H1 (cell line): ENCODE results near the gene CADPS. TPM values are rescaled to one million over a fixed set of nuclear protein-coding genes. Genes with fewer than 3 reads are reported as not detected.

Experiments used
- CTCF ChIA-PET: fragments of 300-600 bp; sonication (Branson Sonifier 250); formaldehyde crosslinking; loops from one replicate; lab custom pipeline; 2021; ENCODE audit not compliant: partially characterized antibody; lab: Charles Lee
- POLR2A ChIA-PET: fragments of 300-600 bp; sonication (Branson Sonifier 250); formaldehyde crosslinking; loops from one replicate; lab custom pipeline; 2021; ENCODE audit warnings: inconsistent platforms; ENCODE audit not compliant: partially characterized antibody; lab: Charles Lee
- DNase-seq, 2 experiments: peaks; one replicate each; pipeline versions ENCODE4 v3.0.0 to v3.0.0-alpha.2; 2010 to 2022; ENCODE audit warnings: low spot score in 2 of 2, low read depth in 1 of 2, mixed read lengths in 1 of 2
- FAIRE-seq: peaks from 2 replicates; lab custom pipeline; 2011; peaks lifted over from hg19 to GRCh38; lab: Jason Lieb, UNC
- H2AFZ ChIP-seq: 2 replicates; pipeline ENCODE4 v1.8.1; 2012; ENCODE audit warnings: low read length, inconsistent platforms
- H2AK5ac ChIP-seq: 2 replicates; pipeline ENCODE4 v1.6.1; 2013; ENCODE audit warnings: low read depth, low read length
- H2BK120ac ChIP-seq: replicated peaks from 2 replicates; pipeline ENCODE3; 2013; ENCODE audit warnings: low read depth, low read length, inconsistent platforms
- H2BK12ac ChIP-seq: 2 replicates; pipeline ENCODE4 v1.6.1; 2013; ENCODE audit warnings: low read depth, low read length
- H2BK15ac ChIP-seq: 2 replicates; pipeline ENCODE4 v1.6.1; 2013; ENCODE audit warnings: low read length
- H2BK20ac ChIP-seq: 2 replicates; pipeline ENCODE4 v1.6.1; 2013; ENCODE audit warnings: low read length
- H2BK5ac ChIP-seq: 2 replicates; pipeline ENCODE4 v1.6.1; 2013; ENCODE audit warnings: low read depth, low read length
- H3K14ac ChIP-seq: 2 replicates; pipeline ENCODE4 v1.6.1; 2013; ENCODE audit warnings: inconsistent platforms; ENCODE audit not compliant: insufficient read length
- H3K18ac ChIP-seq: 2 replicates; pipeline ENCODE4 v1.6.1; 2013; ENCODE audit warnings: low read length; ENCODE audit errors: extremely low read depth
- H3K23ac ChIP-seq: 2 replicates; pipeline ENCODE4 v1.6.1; 2013; ENCODE audit warnings: inconsistent platforms; ENCODE audit not compliant: insufficient read length
- H3K23me2 ChIP-seq: 2 replicates; pipeline ENCODE4 v1.6.1; 2013; ENCODE audit warnings: low read depth, low read length
- H3K27ac ChIP-seq: 2 replicates; pipeline ENCODE4 v1.6.1; 2011; ENCODE audit warnings: low read depth, low read length, inconsistent platforms
- H3K27me3 ChIP-seq, 4 experiments: replicated peaks in 1 of 4; 1 replicate in 1 of 4; 2 replicates in 3 of 4; pipeline versions ENCODE4 v1.6.1 to v1.8.1; 2011 to 2013; ENCODE audit warnings: low read length in 3 of 4, mild to moderate bottlenecking in 3 of 4, inconsistent platforms in 2 of 4, mixed read lengths in 2 of 4, moderate library complexity in 1 of 4; ENCODE audit not compliant: control insufficient read depth in 3 of 4, insufficient read depth in 3 of 4; ENCODE audit errors: extremely low read depth in 1 of 4
- H3K36me3 ChIP-seq, 4 experiments: 2 replicates each; pipeline versions ENCODE4 v1.6.1 to v1.8.1; 2011 to 2013; ENCODE audit warnings: mild to moderate bottlenecking in 4 of 4, low read length in 3 of 4, moderate library complexity in 2 of 4, control low read depth in 1 of 4, inconsistent platforms in 1 of 4; ENCODE audit not compliant: insufficient read depth in 4 of 4, control insufficient read depth in 2 of 4
- H3K4ac ChIP-seq: replicated peaks from 2 replicates; pipeline ENCODE3; 2013; ENCODE audit warnings: low read length, low read depth, mixed read lengths, inconsistent platforms; ENCODE audit not compliant: insufficient read length
- H3K4me1 ChIP-seq, 4 experiments: replicated peaks in 1 of 4; 1 replicate in 1 of 4; 2 replicates in 3 of 4; pipeline versions ENCODE4 v1.6.1 to v1.8.1; 2011 to 2013; ENCODE audit warnings: low read length in 3 of 4, inconsistent platforms in 2 of 4, mixed read lengths in 1 of 4; ENCODE audit not compliant: insufficient read depth in 4 of 4, control insufficient read depth in 3 of 4
- H3K4me2 ChIP-seq, 2 experiments: 2 replicates each; pipeline versions ENCODE4 v1.6.1 to v1.8.1; 2011 to 2013; ENCODE audit warnings: low read depth in 2 of 2, low read length in 2 of 2, control low read depth in 1 of 2, inconsistent platforms in 1 of 2, mild to moderate bottlenecking in 1 of 2; ENCODE audit not compliant: insufficient read depth in 1 of 2
- H3K4me3 ChIP-seq, 4 experiments: fragments of 200-600, 300-600 bp in 1 of 4; sonication (generic), shearing (Covaris generic), sonication (Bioruptor Twin) in 1 of 4; 2 replicates each; pipeline versions ENCODE4 v1.5.1 to v1.8.1; 2011 to 2016; ENCODE audit warnings: low read length in 4 of 4, low read depth in 3 of 4, control low read depth in 2 of 4, inconsistent platforms in 2 of 4, mild to moderate bottlenecking in 2 of 4, mixed read lengths in 1 of 4, moderate library complexity in 1 of 4; ENCODE audit not compliant: insufficient read depth in 2 of 4; ENCODE audit errors: extremely low read depth in 1 of 4
- H3K56ac ChIP-seq: replicated peaks from 2 replicates; pipeline ENCODE3; 2013; ENCODE audit warnings: low read depth, mild to moderate bottlenecking, mixed read lengths, low read length, inconsistent platforms; ENCODE audit not compliant: insufficient read length
- H3K79me1 ChIP-seq: 2 replicates; pipeline ENCODE4 v1.6.1; 2013; ENCODE audit warnings: low read depth, low read length, control low read depth
- H3K79me2 ChIP-seq, 2 experiments: 2 replicates each; pipeline versions ENCODE4 v1.6.1 to v1.8.1; 2012 to 2013; ENCODE audit warnings: low read length in 2 of 2, mild to moderate bottlenecking in 2 of 2, inconsistent platforms in 1 of 2; ENCODE audit not compliant: insufficient read depth in 2 of 2, control insufficient read depth in 1 of 2
- H3K9ac ChIP-seq, 4 experiments: replicated peaks in 1 of 4; 1 replicate in 1 of 4; 2 replicates in 3 of 4; pipeline versions ENCODE4 v1.6.1 to v1.8.1; 2011 to 2013; ENCODE audit warnings: low read depth in 3 of 4, low read length in 3 of 4, control low read depth in 2 of 4, mild to moderate bottlenecking in 2 of 4, moderate library complexity in 2 of 4, inconsistent platforms in 1 of 4; ENCODE audit errors: extremely low read depth in 1 of 4
- H3K9me3 ChIP-seq, 2 experiments: 2 replicates each; pipeline versions ENCODE4 v1.6.1 to v1.8.1; 2012 to 2013; ENCODE audit warnings: mild to moderate bottlenecking in 2 of 2, moderate library complexity in 2 of 2, control low read depth in 1 of 2, inconsistent platforms in 1 of 2, low read depth in 1 of 2, low read length in 1 of 2, mixed read lengths in 1 of 2; ENCODE audit not compliant: insufficient read depth in 2 of 2
- H4K20me1 ChIP-seq, 2 experiments: replicated peaks in 1 of 2; 2 replicates each; pipeline versions ENCODE3 to v1.8.1; 2011 to 2013; ENCODE audit warnings: inconsistent platforms in 2 of 2, low read length in 2 of 2, mild to moderate bottlenecking in 1 of 2; ENCODE audit not compliant: insufficient read depth in 2 of 2, control insufficient read depth in 1 of 2
- H4K5ac ChIP-seq: 2 replicates; pipeline ENCODE4 v1.6.1; 2013; ENCODE audit warnings: low read length, low read depth, mixed read lengths, inconsistent platforms; ENCODE audit not compliant: insufficient read length
- H4K8ac ChIP-seq: 2 replicates; pipeline ENCODE4 v1.8.0; 2013; ENCODE audit warnings: mild to moderate bottlenecking, moderate library complexity, low read length, inconsistent platforms; ENCODE audit not compliant: insufficient read depth; ENCODE audit errors: extremely low read depth
- H4K91ac ChIP-seq: replicated peaks from 2 replicates; pipeline ENCODE3; 2013; ENCODE audit warnings: low read length, mixed read lengths, inconsistent platforms; ENCODE audit not compliant: insufficient read length
- BRCA1 ChIP-seq: IDR thresholded peaks from 2 replicates; pipeline ENCODE4 v1.6.1; 2012; ENCODE audit warnings: low read depth, low read length, improper control_type of control experiment
- RBBP5 ChIP-seq: IDR thresholded peaks from 2 replicates; pipeline ENCODE4 v1.7.1; 2012; ENCODE audit warnings: low read depth, mild to moderate bottlenecking, inconsistent platforms, low read length, moderate library complexity, borderline replicate concordance
- SP2 ChIP-seq: IDR thresholded peaks from 2 replicates; pipeline ENCODE4 v1.6.1; 2012; ENCODE audit warnings: mild to moderate bottlenecking, low read length, inconsistent platforms
- WGBS, 2 experiments: shearing (Covaris generic) in 1 of 2; methylation state at CpG; one replicate each; pipeline versions ENCODE4 v1.1.6 to v1.1.7; 2013 to 2015; ENCODE audit warnings: low lambda C conversion rate in 2 of 2, mixed read lengths in 2 of 2, inconsistent platforms in 1 of 2, low coverage in 1 of 2, missing lambda C conversion rate in 1 of 2; ENCODE audit not compliant: insufficient replicate concordance in 2 of 2, insufficient coverage in 1 of 2, insufficient read length in 1 of 2; ENCODE audit errors: extremely low coverage in 1 of 2, missing lambda C conversion rate in 1 of 2; 5-methylcytosine and 5-hydroxymethylcytosine counted together
- polyA plus RNA-seq, 7 experiments: library from polyadenylated mRNA; depleted of rRNA in 3 of 7; stranded (reverse) in 5 of 7; unstranded in 2 of 7; fragments of >200 nt in 5 of 7; fragments of 200-250 nt in 2 of 7; gene quantifications; 1 replicate in 5 of 7; 2 replicates in 1 of 7; 4 replicates in 1 of 7; pipeline versions ENCODE4 v1.2.1 to v1.2.3, GENCODE V29; 2011 to 2013; ENCODE audit warnings: missing spikeins in 2 of 7, mixed read lengths in 2 of 7
- total RNA-seq: library from RNA; stranded (reverse); fragmentation: NEBNext Ultra II Directional; extraction: Animal tissue kit (Norgen Biotek cat#: 25700); gene quantifications from 2 replicates; pipeline ENCODE4 v1.2.1, GENCODE V29; 2021
- TF ChIP-seq, protein P1 (sequence below), 3 experiments: IDR thresholded peaks; 1 replicate in 2 of 3; 2 replicates in 1 of 3; pipeline versions ENCODE4 v1.5.1 to v1.6.1; 2011; ENCODE audit warnings: low read length in 3 of 3, mild to moderate bottlenecking in 3 of 3, inconsistent platforms in 2 of 3, low read depth in 1 of 3, moderate library complexity in 1 of 3; ENCODE audit not compliant: insufficient read depth in 1 of 3; ENCODE audit errors: control extremely low read depth in 1 of 3

Gene CADPS
- total and polyA plus RNA-seq, 2 of the 8 experiments (the other 6 are each of a cell fraction or from before 2014, with no cell fraction given) = 7.1 to 10.2 TPM

DNA sequence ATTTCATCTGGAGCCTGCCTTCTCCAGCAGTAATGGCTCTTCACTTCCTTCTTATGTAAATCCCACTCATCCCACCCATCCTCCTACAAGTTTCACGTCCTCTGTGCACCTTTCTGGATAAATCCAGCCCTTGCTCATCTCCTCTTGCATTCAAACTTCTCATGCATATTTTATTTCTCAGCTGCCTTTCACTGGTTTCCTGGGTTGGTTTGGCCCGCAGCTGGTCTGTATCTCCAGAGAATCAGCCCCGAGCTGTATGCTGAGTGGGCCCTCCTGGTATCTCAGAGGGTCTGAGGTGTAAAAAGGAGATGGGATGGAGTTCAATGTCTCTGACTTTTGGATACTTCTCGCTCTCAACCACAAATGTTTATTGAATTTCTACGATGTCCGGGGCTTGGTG, 253.3 kb downstream of the CADPS start:
- H3K4ac ChIP-seq = no peak overlapping the region
- H3K4me3 ChIP-seq = no peak overlapping the region
- no peaks in the 10 kb centered on the region for H3K36me3 ChIP-seq
- no peak overlapping the region for H3K4me2 ChIP-seq
- H3K23ac ChIP-seq = no peak overlapping the region
- FAIRE-seq = no peak
- DNase-seq = no peak
- H3K4me1 ChIP-seq = no peaks in the 10 kb centered on the region
- H3K9me3 ChIP-seq = no peaks in the 10 kb centered on the region
- H2AK5ac ChIP-seq = no peak overlapping the region
- no peak overlapping the region for H3K56ac ChIP-seq
- H3K27me3 ChIP-seq = no peaks in the 10 kb centered on the region
- H3K79me1 ChIP-seq = no peaks in the 10 kb centered on the region
- no peaks in the 10 kb centered on the region; the same call in 1 of the 2 replicates for H3K23me2 ChIP-seq
- ChIA-PET POLR2A (interaction anchor here (0.8 kb wide), 1 partner anchor 606 kb away, joined by 3 read pairs; no protein-coding TSS in a partner anchor), CTCF (interaction anchor here (0.5 to 3.5 kb wide), 22 partner anchors 8 to 722 kb away, joined by 3 to 20 read pairs (median 5); no protein-coding TSS in a partner anchor)
- no peak overlapping the region for H2BK15ac ChIP-seq
- no peak overlapping the region for H3K18ac ChIP-seq
- no peak overlapping the region for H4K5ac ChIP-seq
- H2BK120ac ChIP-seq = no peak overlapping the region
- H4K8ac ChIP-seq = no peak overlapping the region
- no peak overlapping the region for H2BK5ac ChIP-seq
- no peaks in the 10 kb centered on the region for H3K79me2 ChIP-seq
- TF ChIP-seq, protein P1, sequence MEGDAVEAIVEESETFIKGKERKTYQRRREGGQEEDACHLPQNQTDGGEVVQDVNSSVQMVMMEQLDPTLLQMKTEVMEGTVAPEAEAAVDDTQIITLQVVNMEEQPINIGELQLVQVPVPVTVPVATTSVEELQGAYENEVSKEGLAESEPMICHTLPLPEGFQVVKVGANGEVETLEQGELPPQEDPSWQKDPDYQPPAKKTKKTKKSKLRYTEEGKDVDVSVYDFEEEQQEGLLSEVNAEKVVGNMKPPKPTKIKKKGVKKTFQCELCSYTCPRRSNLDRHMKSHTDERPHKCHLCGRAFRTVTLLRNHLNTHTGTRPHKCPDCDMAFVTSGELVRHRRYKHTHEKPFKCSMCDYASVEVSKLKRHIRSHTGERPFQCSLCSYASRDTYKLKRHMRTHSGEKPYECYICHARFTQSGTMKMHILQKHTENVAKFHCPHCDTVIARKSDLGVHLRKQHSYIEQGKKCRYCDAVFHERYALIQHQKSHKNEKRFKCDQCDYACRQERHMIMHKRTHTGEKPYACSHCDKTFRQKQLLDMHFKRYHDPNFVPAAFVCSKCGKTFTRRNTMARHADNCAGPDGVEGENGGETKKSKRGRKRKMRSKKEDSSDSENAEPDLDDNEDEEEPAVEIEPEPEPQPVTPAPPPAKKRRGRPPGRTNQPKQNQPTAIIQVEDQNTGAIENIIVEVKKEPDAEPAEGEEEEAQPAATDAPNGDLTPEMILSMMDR (IDR thresholded peaks at IDR 0.05; ENCODE audit: control extremely low read depth in 1 of 3, insufficient read depth in 1 of 3, low read depth in 1 of 3, low read length in 3 of 3) = no peak
- TF ChIP-seq RBBP5 (no peak), BRCA1 (no peak), SP2 (no peak)
- H4K20me1 ChIP-seq = no peaks in the 10 kb centered on the region
- no peak overlapping the region for H2AFZ ChIP-seq
- H3K9ac ChIP-seq = no peak overlapping the region
- no peak overlapping the region for H2BK20ac ChIP-seq
- no peak overlapping the region for H4K91ac ChIP-seq
- H3K14ac ChIP-seq = no peak overlapping the region
- H2BK12ac ChIP-seq = no peak overlapping the region
- H3K27ac ChIP-seq = no peak overlapping the region
- WGBS, 2 experiments = 86% methylated on average over 6 of the region's 6 CpGs; no CpG with 5 or more reads in 1 of the 2 experiments
